Transverse colon (tissue), 4 donors: ENCODE data around the gene PDGFC. TPM values are rescaled to one million over a fixed set of nuclear protein-coding genes. Genes with fewer than 3 reads are reported as not detected.

Experiments
- DNase-seq: peaks from one replicate; pipeline ENCODE4 v3.0.0-alpha.2; 2019
- H3K27ac ChIP-seq, 4 donors: fragments of 200-600 bp; sonication (generic); 2 replicates each; pipeline ENCODE4 v1.5.1; 2016 to 2018; ENCODE audit warnings: inconsistent platforms in 4 of 4
- H3K27me3 ChIP-seq: fragments of 200-600 bp; sonication (generic); 2 replicates; pipeline ENCODE4 v1.5.1; 2017; ENCODE audit warnings: inconsistent platforms
- H3K36me3 ChIP-seq, 4 donors: fragments of 200-600 bp; sonication (generic); 2 replicates each; pipeline ENCODE4 v1.5.1; 2017 to 2019; ENCODE audit warnings: inconsistent platforms in 4 of 4
- H3K4me1 ChIP-seq, 4 donors: fragments of 200-600 bp; sonication (generic); 2 replicates each; pipeline ENCODE4 v1.5.1; 2017 to 2020; ENCODE audit warnings: inconsistent platforms in 4 of 4
- H3K4me3 ChIP-seq, 4 donors: fragments of 200-600 bp; sonication (generic); 1 replicate in 1 of 4; 2 replicates in 3 of 4; pipeline versions ENCODE4 v1.5.1 to v1.6.1; 2017 to 2019; ENCODE audit warnings: inconsistent platforms in 4 of 4
- H3K9me3 ChIP-seq, 2 donors: fragments of 200-600 bp; sonication (generic); 2 replicates each; pipeline ENCODE4 v1.5.1; 2017 to 2019; ENCODE audit warnings: inconsistent platforms in 2 of 2
- EP300 ChIP-seq: sonication (generic); formaldehyde crosslinking; IDR thresholded peaks from one replicate; pipeline ENCODE4 v1.6.1; 2017; ENCODE audit warnings: antibody characterized with exemption, low read depth
- POLR2A ChIP-seq: fragments of 450-650 bp; IDR thresholded peaks from one replicate; pipeline ENCODE4 v1.6.1; 2016; ENCODE audit warnings: antibody characterized with exemption, mild to moderate bottlenecking, moderate library complexity
- POLR2AphosphoS5 ChIP-seq, 3 donors: sonication (generic); formaldehyde crosslinking; IDR thresholded peaks; one replicate each; pipeline ENCODE4 v1.6.1; 2016; ENCODE audit warnings: antibody characterized with exemption in 3 of 3
- WGBS, 2 donors: methylation state at CpG; one replicate each; pipeline ENCODE4 v1.1.5; 2018; ENCODE audit warnings: low coverage in 1 of 2; 5-methylcytosine and 5-hydroxymethylcytosine counted together
- in situ Hi-C, 4 donors: fragments of 200-750 bp; cut with MboI; loops; one replicate each; pipeline versions ENCODE4 v1.15.0 to v1.15.1; 2017; ENCODE audit warnings: low sequenced_read_pairs in 3 of 4, low pct_ligation_motif_present in 1 of 4, low pct_unique_long_range_greater_than_20kb in 1 of 4
- intact Hi-C: fragments of 100-400 bp; cut with DNase I; formaldehyde crosslinking; loops from one replicate; pipeline ENCODE4 v1.15.1; 2023; ENCODE audit warnings: low total_unique reads
- total RNA-seq, 4 donors: library from RNA; depleted of rRNA; stranded (reverse); fragments of >200 nt; gene quantifications; one replicate each; pipeline ENCODE4 v1.1.0, GENCODE V29; 2016
- TF ChIP-seq, protein P1 (sequence below), 5 experiments: fragments of 200-600 bp in 3 of 5; fragments of 450-650 bp in 2 of 5; sonication (generic) in 3 of 5; IDR thresholded peaks; 1 replicate in 2 of 5; 2 replicates in 3 of 5; pipeline ENCODE4 v1.5.1; 2016 to 2017; ENCODE audit warnings: antibody characterized with exemption in 5 of 5, inconsistent platforms in 3 of 5, mild to moderate bottlenecking in 2 of 5, moderate library complexity in 1 of 5

The PDGFC gene
- total RNA-seq, 4 donors from 2014 or later: 0.40 to 20.6 (median 7.5) TPM

DNA sequence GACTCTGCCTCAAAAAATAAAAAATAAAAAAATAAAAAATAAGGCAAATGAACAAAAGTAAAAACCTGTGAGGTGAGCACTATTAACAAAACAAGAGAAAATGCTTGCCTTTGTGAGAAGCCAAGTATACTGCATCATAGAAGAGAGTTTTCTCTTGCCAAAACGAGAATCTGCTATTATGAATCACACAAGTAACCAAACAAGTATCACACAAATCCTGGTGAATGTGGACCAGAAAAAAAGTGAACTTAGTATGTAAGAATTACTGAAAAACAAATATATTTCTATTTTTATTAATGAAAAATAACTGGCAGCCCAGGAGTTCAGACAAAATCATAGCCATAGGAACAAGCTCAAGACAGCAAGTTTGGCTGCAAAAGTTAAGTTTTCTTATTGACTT, 193.5 kb downstream of the PDGFC start:
- in situ Hi-C loops: no loop called here
- DNase-seq: no peak
- Histone ChIP-seq H3K36me3 (no peaks in the 10 kb centered on the region), H3K4me3 (no peak overlapping the region), H3K9me3 (no peaks in the 10 kb centered on the region), H3K4me1 (peaks cover 0 to 35% (median 10%) of the 10 kb centered on the region in 4 donors), H3K27ac (peak overlapping the region; percentile 22 to 52 (median 28)), H3K27me3 (no peaks in the 10 kb centered on the region)
- TF ChIP-seq EP300 (no peak), POLR2A (no peak), POLR2AphosphoS5 (IDR thresholded peaks at IDR 0.05) (no peak)
- TF ChIP-seq, protein P1, sequence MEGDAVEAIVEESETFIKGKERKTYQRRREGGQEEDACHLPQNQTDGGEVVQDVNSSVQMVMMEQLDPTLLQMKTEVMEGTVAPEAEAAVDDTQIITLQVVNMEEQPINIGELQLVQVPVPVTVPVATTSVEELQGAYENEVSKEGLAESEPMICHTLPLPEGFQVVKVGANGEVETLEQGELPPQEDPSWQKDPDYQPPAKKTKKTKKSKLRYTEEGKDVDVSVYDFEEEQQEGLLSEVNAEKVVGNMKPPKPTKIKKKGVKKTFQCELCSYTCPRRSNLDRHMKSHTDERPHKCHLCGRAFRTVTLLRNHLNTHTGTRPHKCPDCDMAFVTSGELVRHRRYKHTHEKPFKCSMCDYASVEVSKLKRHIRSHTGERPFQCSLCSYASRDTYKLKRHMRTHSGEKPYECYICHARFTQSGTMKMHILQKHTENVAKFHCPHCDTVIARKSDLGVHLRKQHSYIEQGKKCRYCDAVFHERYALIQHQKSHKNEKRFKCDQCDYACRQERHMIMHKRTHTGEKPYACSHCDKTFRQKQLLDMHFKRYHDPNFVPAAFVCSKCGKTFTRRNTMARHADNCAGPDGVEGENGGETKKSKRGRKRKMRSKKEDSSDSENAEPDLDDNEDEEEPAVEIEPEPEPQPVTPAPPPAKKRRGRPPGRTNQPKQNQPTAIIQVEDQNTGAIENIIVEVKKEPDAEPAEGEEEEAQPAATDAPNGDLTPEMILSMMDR (IDR thresholded peaks at IDR 0.05): no peak
- 61 to 62% methylated on average over 1 of the region's 1 CpG for WGBS, 2 donors
- intact Hi-C loops: no loop called here

DNA sequence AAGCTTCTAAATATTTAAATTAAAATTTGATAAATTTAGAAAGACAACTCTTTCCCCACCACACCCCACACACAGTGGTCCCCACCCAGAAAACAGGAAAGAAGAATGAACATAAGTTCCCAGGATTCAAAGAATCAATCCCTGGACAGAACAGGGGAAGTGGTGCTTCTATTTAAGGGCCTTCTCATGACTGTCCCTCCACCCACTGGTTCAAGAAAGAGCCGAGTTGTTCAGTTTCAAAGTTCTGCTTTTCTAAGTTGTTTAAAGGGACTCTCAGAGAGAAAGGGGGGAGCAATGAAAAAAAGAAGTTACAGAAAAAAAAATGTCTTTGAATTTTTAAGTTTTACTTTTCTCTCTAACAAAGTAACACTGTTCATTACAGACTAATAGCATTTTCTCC, 195.8 kb downstream of the PDGFC start:
- in situ Hi-C loops: no loop called here
- Histone ChIP-seq H3K27me3 (no peaks in the 10 kb centered on the region), H3K9me3 (no peaks in the 10 kb centered on the region), H3K4me1 (peaks cover 5 to 51% (median 12%) of the 10 kb centered on the region in 4 donors), H3K27ac (peak overlapping the region in 2 of 4 donors; percentile 9 to 11), H3K36me3 (no peaks in the 10 kb centered on the region), H3K4me3 (no peak overlapping the region)
- intact Hi-C loops: no loop called here
- TF ChIP-seq EP300: no peak
- no peak for TF ChIP-seq POLR2AphosphoS5 (IDR thresholded peaks at IDR 0.05)
- TF ChIP-seq, protein P1 (IDR thresholded peaks at IDR 0.05): no peak
- TF ChIP-seq POLR2A: no peak
- WGBS, 2 donors: 17 to 41% methylated on average over 1 of the region's 1 CpG
- no peak for DNase-seq

DNA sequence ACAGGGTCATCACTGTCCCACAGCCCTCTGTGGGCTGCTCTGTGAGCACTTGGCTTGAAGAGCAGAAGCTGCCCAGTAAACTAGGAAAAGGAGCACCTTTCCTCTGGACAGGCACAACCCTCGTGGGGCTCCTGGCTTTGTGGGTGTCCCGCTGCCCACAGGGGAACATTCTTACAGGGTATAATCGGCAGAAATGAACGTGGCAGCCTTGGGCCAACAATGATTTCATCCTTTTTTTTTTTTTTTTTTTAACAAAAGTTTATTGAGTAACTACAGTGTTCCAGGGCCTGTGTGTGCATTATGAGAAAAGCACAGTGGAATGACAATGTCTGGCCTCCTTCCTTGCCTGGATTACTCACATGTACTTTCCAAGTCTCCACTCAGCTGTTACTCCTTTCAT, 197.2 kb downstream of the PDGFC start:
- Histone ChIP-seq H3K9me3 (no peaks in the 10 kb centered on the region), H3K27ac (peak overlapping the region in 2 of 4 donors; percentile 16 to 55), H3K4me3 (no peak overlapping the region), H3K27me3 (no peaks in the 10 kb centered on the region), H3K36me3 (no peaks in the 10 kb centered on the region), H3K4me1 (peaks cover 5 to 62% (median 21%) of the 10 kb centered on the region in 4 donors)
- WGBS, 2 donors: 61 to 67% methylated on average over 4 of the region's 4 CpGs
- in situ Hi-C loops: no loop called here
- TF ChIP-seq POLR2AphosphoS5 (IDR thresholded peaks at IDR 0.05): no peak
- no peak for TF ChIP-seq EP300
- TF ChIP-seq, protein P1 (IDR thresholded peaks at IDR 0.05): no peak
- TF ChIP-seq POLR2A: no peak
- no peak for DNase-seq
- intact Hi-C loops: no loop called here

DNA sequence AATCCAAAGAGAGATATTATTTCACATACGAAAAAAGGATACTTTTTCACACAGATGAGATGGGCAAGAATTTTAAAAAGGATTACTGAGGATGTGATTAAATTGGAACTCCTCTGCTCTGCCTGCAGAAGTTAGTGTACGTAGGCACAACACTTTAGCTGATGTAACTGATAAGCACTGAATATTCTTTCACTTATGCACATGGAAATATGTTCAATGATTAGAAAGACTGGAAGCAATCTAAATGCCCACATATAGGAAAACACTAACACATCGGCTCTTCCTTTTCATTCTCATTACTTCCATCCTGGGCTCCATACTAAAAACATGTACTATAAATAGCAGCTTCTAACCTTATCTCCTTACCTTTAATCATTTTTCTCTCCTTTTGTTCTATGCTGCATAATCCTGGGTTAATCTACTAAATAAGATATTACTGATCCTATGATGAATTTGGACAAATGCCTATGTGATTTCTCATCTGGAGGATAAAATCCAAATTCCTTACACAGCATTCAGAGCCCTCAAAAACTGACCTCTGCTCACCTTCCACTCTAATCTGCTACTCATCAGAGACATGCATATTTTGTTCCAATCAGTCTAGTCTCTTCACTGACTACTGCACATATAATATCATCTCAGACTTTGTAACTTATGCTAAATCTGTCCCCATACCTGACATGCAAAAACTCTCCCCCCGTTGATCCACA, 197.8 kb downstream of the PDGFC start:
- H3K4me1 ChIP-seq: peaks cover 5 to 56% (median 16%) of the 10 kb centered on the region in 4 donors
- intact Hi-C loops: no loop called here
- peak overlapping the region in 1 of 4 donors; percentile 55 for H3K27ac ChIP-seq
- WGBS, 2 donors: 78 to 85% methylated on average over 3 to 4 of the region's 4 CpGs
- no peak overlapping the region for H3K4me3 ChIP-seq
- in situ Hi-C loops: no loop called here
- no peaks in the 10 kb centered on the region for H3K27me3 ChIP-seq
- no peaks in the 10 kb centered on the region for H3K9me3 ChIP-seq
- no peaks in the 10 kb centered on the region for H3K36me3 ChIP-seq
- DNase-seq: no peak
- TF ChIP-seq POLR2AphosphoS5 (IDR thresholded peaks at IDR 0.05) (no peak), EP300 (no peak)
